C1 segment of cervical spinal cord (tissue), 14 donors: ENCODE measurements around the gene MLN.
"Not testable (repeated sequence)": the region's sequence is repeated elsewhere in the genome, so short reads cannot be mapped to it uniquely, and the experiment has no call there.

ENCODE experiments used
- DNase-seq, 14 donors: peaks; one replicate each; lab custom pipeline; 2025; lab: John Stamatoyannopoulos, UW

Gene MLN

DNA sequence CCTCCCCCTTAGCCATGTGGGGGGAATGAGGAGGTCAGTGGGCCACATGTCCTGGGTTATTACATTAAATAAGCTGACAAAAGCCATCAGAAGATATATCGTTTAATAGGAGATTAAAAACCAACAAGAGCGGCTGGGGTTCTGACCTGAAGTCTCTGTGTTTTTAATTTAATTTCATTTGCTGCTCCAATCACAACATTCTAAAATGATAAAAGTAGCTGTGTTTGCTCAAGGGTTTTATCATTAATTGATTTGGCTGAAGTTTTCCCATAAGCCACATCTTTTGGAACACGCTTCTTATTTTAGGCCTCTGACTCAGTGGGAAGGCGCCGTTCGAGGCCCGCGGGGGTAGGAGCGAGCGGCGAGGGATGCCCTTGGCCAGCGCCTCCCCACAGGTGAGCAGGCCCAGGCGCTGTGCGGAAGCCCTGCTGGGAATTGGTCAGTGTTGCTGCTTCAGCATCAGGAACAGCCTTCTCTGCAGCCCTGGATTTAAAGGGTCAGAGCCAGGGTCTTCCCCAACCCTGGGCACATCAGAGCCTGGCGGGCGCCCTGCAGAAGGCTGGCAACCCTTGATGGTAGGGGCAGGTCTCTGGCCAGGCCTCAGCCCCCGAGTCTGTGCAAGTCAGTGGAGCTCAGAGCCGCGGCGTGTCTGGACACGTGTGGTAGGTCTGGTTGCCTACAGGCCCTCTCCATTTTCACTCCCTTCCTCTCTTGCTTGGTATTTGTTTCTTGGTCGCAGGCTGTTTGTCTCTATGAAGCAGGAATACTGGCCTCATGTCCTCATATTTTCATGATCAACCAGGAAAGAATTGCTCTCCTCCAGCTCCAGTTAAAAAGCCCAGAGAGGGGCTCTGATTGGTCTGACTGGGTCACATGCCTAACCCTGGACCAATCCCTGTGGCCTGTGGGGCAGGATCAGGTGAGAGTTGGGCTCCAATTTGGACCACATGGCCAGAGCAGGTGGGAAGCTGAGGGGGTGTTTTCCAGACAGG is 30.9 kb upstream of the MLN start:
- no peak for DNase-seq

DNA sequence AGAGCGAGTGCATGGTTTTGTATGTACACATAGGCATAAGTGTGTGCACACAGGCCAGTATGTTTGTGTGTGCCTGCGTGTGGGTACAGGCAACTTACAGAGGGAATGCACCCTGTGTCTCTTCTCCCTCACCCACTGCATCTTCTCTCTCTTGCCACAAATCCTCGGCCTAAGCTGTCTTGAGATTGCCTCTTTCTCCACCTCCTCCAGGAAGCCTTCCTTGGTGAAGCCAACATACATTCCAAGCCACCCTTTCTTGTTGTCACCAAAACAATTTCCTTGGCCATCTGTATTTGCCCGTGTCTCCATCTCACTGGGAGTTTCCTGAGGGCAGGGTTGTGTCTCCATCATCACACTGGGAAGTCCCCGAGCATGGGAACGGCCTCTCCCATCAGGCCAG is 29.8 kb upstream of the MLN start:
- DNase-seq, result no peak

DNA sequence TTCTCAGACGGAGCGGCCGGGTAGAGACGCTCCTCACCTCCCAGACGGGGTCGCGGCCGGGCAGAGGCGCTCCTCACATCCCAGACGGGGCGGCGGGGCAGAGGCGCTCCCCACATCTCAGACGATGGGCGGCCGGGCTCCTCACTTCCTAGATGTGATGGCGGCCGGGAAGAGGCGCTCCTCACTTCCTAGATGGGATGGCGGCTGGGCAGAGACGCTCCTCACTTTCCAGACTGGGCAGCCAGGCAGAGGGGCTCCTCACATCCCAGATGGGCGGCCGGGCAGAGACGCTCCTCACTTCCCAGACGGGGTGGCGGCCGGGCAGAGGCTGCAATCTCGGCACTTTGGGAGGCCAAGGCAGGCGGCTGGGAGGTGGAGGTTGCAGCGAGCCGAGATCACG is 29.0 kb upstream of the MLN start:
- DNase-seq, result not testable (repeated sequence)

DNA sequence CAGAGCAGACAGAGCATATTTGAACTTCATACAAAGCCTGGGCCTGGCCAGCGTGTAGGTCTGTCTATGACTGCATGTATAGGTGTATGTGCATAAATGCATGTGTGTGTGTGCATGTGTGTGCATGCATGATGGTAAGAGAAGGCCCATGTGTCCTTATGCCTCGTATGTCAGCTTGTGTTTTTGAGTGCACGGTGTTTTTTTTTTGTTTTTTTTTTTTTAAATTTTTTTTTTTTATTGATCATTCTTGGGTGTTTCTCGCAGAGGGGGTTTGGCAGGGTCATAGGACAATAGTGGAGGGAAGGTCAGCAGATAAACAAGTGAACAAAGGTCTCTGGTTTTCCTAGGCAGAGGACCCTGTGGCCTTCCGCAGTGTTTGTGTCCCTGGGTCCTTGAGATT is 27.9 kb upstream of the MLN start:
- DNase-seq, result not testable (repeated sequence)

DNA sequence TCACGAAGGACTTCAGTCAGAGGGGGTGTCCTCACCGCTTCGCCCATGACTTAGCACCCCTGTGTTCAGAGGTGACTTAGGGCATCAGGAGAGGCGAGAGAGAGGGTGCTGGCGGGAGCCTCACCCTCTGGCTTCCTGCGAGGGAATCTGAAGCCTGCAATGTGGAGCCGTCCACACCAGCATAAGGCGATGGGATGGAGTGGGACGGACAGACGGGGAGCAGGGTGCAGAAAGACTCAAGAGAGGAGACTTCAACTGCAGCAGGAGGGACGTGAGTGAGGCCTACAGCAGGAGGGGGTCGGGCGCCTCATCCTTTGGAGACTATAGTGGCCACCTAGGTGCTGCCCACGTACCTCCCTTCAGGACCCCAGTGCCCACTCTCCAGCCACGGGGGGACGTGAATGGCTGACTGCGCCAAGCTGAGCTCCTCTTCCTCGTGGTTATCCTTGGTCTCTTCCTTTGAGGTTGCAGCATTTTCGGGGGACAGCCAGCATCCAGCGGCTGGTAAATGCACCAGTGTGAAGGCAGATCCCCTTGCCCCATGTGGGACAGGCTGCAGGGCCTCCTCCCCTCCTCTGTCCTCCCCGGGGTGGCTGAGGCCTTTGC is 26.9 kb upstream of the MLN start:
- no peak for DNase-seq

DNA sequence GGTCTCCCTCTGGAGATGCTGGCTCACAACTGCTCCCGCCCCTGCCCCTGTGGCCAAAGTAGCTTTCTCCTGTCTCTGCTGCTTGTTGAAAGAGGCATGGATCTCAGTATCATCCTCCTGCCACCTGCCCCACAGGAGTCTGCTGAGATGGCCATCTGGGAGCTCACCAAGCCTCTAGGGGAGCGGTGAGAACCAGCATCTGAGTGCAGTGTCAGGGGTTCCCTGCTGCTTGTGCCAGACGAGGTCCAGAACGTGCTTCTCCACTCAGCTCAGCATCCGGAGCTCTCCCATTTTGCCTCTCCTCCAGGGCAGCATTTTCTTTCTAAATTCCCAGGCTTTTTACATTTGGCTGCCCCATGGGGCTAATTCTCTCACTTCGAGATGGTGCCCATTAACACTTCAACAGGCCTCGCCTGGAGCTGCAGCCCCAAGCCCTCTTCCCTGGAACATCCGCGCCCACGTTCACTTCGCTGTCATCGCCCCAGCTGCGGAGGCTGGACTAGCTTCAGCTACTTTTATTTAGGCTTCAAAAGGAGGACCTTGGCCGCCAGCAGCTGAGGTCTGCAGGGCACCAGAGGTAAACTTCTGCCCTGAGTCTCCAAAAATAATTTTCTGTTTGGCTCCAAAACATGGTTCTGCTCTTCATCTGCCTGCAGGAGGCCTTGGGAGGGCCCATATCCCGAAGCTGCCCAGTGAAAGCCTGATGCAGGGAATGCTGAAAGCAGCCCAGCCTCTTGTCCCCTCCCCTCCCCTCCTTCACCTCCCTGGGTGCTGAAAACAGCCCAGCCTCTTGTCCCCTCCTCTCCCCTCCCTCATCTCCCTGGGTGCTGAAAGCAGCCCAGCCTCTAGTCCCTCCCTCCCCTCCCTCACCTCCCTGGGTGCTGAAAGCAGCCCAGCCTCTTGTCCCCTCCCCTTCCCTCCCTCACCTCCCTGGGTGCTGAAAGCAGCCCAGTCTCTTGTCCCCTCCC is 25.2 kb upstream of the MLN start:
- DNase-seq, result no peak

DNA sequence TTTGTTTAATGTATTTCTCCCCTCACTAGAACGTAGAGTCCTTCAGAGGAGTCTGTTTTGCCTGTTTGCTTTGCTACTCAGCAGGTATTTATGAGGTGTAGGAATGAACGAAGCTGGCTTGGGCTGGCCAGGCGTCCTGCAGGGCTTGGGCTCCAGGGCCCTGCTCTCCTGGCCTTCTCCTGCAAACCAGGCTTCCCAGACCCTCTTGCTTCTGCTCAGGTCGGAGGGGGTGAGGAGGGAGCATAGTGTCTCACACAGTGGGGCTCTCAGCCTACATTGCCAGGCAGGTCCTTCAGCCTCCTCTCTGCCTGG is 24.6 kb upstream of the MLN start:
- no peak for DNase-seq

DNA sequence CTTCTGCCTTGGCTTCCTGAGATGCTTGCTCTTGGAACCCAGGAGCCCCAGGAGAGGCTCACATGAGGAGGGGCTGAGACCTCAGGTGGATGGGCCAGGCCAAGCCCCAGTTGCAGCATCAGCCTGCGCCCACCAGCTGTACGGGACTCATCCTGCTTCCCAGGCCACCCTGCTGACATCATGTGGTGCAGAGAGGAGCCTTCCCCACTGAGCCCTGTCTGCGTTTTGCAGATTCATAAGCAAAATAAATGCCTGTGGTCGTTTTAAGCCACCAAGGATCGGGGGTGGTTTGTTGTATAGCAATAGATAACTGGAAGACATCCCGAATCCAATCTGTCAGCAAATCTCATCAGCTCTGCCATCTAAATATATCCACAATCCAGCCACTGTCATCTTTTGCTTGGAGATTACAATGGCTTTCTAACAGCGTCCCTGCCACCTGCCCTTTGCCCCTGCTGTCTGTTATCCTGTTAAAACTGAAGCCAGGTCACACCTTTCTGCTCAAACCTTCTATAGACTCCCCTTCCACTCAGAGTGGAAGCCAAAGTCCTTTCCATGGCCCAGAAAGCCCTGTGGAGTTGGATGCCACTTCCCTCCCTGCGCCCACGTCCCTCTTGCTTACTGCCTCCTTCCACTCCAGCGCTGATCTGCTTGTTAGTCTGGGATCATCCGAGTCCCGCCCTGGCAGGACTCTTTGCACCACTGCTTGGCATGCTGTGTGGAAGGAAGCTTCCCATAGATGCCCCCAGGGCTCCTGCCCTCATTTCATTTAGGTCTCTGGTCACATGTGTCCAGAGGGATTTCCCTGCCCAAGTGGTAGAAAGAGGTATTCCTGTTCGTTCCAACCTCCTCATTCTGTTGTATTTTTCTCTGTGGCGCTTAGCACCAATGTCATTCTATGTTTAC is 24.0 kb upstream of the MLN start:
- DNase-seq, result no peak

DNA sequence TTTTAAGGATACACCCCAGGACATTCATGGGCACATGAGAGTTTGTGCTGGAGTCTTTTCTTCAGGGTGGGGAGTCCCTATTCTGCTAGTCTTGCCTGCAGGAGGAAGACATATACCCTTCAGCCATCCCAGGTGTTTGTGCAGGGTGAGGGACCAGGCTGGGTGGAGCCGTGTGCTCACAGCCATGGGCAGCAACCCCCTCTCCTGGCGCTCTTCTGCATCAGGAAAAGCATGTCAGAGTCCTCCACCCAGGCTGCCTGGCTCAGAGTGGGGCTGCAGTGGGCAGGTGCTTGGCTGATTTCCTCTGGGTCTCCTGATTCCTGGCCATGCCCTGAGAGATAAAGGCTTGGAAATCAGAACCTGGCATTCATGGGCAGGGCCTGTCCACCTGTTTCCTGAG is 22.7 kb upstream of the MLN start:
- DNase-seq, result no peak

DNA sequence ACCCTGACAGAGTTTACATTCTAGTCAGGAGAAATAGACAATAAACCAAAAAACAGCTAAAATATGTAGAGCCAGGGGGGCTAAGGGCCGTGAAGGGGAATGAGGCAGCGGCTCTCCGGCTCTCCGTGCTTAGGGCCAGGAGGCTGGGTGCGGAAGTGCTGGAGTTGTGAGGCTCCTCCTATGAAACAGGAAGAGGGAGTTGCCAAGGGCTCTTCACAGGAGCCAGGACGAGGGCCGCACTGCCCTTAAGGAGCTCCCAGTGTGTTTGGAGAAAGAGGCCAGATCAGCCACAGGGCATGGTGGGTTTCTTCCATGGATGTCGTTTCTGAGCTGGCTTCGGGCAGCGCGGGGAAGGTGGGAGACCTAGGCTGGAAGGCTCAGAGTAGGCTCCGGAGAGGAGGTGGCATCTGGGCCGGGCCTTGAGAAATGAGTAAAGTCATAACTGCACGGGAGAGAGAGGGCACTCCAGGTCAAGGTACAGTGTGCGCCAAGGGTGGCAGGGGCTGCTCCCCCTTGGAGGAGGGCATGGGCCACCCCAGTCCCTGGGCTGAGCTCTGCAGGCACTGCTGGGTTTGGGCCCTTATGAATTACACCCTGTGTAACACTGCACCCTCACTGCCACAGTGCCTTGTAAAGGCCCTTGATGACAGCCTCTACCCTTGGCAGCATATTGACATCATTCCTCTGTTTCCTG is 20.8 kb upstream of the MLN start:
- DNase-seq, result no peak

DNA sequence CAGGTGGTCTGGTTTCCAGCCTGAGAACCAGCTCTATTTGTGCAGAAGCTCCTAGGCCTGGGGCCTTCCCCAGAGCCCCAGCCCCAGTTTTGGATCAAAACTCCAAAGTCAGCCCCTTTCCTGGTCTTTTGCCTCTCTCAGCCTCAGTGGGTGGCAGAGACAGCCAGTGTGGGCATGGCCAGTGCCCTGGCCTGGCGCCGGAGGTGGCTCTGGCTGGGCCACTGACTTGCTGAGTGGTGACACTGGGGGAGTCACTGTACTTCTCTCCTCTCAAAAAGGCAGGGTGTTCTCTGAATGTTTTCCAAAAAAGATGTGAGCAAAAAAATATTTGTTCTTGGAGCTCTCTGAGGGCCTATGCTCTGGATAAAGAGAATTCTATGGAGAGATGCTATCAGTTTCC is 20.0 kb upstream of the MLN start:
- no peak for DNase-seq

DNA sequence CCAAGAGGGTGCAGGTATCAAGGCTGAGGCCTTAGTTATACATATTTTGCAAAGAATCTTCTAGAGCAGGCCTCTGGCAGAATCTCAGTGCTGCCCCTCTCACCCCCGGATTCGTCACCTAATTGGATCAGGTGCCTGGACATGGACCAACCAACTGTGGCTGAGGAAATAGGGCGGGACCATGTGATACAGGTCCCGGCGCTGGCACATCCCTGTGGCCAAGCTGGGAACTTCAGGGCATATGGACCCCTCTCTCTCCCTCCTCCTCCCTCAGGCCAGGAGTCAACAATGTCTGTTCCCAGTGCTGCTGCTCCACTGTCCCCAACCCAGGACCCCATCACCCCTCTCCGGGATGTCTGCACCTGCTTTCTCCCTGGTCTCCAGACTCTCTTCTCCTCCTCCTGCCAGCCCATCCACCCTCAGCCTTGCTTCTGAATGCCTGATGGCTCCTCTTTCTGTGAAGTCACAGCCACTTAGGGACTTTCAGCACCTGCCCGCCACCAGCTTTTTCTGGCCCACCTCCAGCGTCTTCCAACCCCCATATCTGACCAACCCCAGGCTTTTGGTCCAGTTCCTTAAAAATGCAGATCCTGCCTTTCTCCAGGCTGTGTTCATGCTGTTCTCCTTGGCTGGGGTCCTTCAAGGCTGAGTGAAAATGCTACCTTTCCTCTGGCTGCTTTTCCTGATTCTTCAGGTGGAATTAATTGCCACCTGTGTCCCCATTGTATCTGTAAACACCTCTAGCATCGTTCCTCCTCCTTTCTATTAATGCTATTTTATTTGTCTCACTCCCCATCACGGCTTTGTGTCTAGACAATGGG is 19.0 kb upstream of the MLN start:
- no peak for DNase-seq

DNA sequence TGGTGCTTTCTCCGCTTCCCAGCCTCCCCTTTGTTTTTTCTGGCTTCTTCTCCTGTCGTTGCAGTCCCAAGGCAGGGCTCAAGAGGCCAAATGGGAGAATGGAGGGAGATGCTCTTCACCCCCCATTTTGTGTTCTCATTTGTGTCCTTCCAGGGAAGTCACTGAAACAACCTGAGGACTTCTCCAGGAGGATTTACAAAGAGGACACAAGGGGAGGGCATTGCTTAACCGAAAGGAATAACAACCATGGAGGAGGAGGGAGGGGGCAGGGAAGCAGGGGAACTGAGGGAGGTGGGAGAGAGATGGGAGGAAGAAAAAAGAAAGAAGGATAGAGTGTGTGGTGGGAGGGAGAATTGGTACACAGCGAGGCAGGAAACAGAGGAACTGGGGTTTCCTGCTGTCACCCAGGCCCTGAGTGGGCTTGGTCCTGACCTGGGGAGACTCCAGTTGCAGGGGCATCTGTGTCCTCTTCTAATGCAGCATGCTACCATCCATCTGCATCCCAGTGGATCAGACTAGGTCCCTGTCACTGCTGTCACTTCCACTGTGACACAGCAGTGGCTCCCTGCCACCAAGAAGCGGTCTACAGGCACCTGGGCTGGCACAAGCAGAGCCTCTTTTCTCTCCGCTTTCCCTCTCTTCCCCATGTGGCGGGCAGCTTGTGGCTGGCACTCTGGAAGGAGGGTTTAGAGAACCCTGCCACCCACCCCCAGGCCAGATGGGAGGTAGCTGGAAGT is 17.1 kb upstream of the MLN start:
- no peak for DNase-seq

DNA sequence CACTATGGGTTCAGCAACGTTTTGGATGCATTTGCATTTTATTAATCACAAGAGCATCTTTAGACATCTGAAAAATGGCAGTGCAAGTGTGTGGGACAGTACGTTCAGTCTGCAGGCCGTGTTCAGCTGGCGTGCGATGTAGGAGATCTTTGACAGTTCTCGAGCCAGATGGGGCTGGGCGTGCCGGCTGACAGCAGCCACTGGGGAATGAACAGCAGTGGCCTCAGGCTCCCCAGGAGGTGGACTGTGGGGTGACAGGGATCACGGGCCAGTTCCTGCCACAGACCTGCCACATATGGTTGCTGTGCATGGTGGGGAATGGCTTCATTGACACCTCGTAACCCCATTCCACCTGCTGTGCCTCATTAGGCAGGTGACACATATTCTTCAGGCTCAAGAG is 16.4 kb upstream of the MLN start:
- DNase-seq, result no peak

DNA sequence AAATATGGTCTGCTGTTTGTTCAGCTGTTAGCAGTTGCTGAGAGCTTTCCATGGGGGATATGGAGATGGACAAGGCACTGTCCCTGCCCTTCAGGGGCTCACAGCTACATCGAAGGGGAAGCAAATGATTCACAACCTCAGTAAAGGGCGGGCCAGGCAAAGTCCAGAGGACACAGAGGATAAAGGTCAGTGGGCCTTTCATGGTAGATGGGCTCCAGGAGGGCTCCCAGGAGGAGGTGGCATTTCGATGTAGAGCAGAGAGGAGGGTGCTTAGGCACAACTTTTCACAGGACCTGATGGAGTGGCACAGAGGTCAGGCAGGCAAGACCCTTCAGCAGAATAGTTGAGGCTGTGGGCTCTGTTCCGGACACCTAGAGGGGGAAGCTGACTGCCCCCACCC is 15.2 kb upstream of the MLN start:
- peak in 1 of 14 donors; percentile 1 for DNase-seq

DNA sequence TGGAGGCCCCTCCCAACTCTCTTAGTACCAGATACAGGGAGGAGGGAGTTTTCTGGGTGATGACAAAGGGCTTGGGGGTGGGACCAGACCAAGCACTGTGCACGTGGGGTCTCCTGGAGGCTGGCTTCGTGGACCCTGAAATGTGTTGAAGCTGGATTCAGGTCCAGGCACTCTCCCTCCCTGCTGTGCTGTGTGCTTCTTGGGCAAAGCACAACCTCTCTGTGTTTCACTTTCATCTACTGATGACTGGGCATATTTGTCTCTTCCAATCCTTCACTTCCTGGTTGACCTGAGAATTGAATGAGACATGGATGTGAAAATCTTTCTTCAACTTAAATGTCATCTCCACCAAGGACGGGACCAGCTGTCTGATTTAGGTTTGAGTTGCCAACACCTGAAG is 14.5 kb upstream of the MLN start:
- DNase-seq, result no peak

DNA sequence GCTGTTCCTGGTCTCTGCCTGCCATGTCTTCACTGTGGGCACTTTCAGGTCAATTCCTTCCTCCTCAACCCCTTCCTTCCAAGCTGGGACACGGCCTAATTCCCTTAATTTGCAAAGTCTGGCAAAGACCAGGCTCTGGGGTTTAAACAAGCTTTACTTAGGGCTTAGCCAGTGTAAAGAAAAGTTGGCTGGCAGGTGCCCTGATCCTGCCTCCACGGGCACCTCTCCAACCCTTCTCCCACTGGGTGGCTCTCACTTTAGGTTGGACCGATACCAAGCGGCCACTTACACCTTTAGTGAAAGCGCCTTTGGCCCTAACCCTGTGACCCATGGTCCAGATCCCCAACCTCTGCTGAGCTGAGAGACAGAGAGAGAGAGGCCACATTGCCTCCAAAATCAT is 13.7 kb upstream of the MLN start:
- DNase-seq, result no peak

DNA sequence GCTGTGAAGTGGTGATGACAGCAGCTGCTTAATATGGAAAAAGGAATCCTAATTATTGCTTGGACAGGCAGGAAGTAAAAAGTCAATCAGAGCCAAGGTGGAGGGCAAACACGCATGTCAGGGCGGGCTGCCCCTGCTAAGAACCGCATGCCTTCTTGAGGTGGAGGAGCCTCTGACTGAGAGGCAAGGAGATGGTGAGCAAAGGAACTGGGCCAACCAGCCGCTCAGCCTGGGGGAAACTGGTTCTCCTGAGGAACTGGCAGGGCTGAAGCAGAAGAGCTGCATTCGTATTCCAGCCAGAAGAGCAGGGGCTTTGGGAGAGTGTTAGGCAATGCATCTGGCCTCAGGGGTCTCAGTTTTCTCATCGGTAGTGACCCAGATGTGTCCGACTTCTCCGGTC is 13.1 kb upstream of the MLN start:
- DNase-seq, result no peak

DNA sequence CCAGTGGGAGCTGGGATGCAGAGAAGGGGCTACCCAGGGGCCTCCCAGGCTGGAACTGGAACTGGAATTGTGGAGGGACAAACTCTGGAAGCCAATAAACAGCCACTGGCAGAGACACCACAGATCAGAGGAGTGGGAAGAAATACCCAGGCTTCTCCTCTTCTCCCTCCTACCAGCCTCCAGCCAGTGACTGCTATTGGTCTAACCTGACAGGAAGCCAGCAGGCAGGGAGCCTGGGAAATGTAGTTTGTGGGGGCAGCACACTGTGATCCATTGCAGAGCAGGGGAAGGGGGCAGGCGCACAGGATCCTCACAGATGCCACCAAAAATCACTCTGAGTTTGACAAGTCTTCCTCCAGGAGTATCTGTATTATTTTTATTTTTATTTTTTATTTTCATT is 12.1 kb upstream of the MLN start:
- peak in 1 of 14 donors; percentile 9 for DNase-seq
